Stomach (tissue), 4 donors: ENCODE results near the gene COL4A2.

Experiments used
- CTCF ChIP-seq, 7 experiments: fragments of 450-650 bp in 4 of 7; fragments of 200-600 bp in 3 of 7; sonication (generic) in 3 of 7; IDR thresholded peaks; one replicate each; pipeline ENCODE4 v1.5.1; 2016 to 2019; ENCODE audit warnings: antibody characterized with exemption in 7 of 7, control low read depth in 2 of 7, mild to moderate bottlenecking in 1 of 7
- EP300 ChIP-seq: sonication (generic); formaldehyde crosslinking; IDR thresholded peaks from one replicate; pipeline ENCODE4 v1.6.1; 2017; ENCODE audit warnings: antibody characterized with exemption
- POLR2A ChIP-seq, 4 donors: fragments of 450-650 bp; IDR thresholded peaks; one replicate each; pipeline ENCODE4 v1.6.1; 2016; ENCODE audit warnings: antibody characterized with exemption in 4 of 4, control low read depth in 2 of 4, mild to moderate bottlenecking in 1 of 4, moderate library complexity in 1 of 4
- POLR2AphosphoS5 ChIP-seq, 3 donors: sonication (generic); formaldehyde crosslinking; IDR thresholded peaks; one replicate each; pipeline ENCODE4 v1.6.1; 2016; ENCODE audit warnings: antibody characterized with exemption in 3 of 3

GRCh38 chr13:110536006-110536693 lies 229.1 kb downstream of the COL4A2 start:
- TF ChIP-seq POLR2AphosphoS5 (IDR thresholded peaks at IDR 0.05): no peak
- TF ChIP-seq POLR2A (IDR thresholded peaks at IDR 0.05): no peak
- no peak for TF ChIP-seq CTCF (IDR thresholded peaks at IDR 0.05)
- TF ChIP-seq EP300: no peak
